ENCODE measurements around the gene KCNQ1. TPM values are rescaled to one million over a fixed set of nuclear protein-coding genes. Genes with fewer than 3 reads are reported as not detected.

Gene KCNQ1
- total and polyA plus RNA-seq, 9 of the 15 experiments (the other 6 are each of a cell fraction or from before 2014, with no cell fraction given): 0.44 TPM; not detected in 8

- TF ChIP-seq XRCC3 (IDR thresholded peaks at IDR 0.05): no peak
- no peak for TF ChIP-seq POLR2G (IDR thresholded peaks at IDR 0.05; ENCODE audit: low read depth, low read length)
- TF ChIP-seq LEF1 (IDR thresholded peaks at IDR 0.05): no peak
- TF ChIP-seq, protein P1, sequence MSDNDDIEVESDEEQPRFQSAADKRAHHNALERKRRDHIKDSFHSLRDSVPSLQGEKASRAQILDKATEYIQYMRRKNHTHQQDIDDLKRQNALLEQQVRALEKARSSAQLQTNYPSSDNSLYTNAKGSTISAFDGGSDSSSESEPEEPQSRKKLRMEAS (CRISPR knock-in tag; IDR thresholded peaks at IDR 0.05): 0 out of 2 replicates have a peak, but pooled peaks have one; percentile 17
- TF ChIP-seq MCM5 (IDR thresholded peaks at IDR 0.05; ENCODE audit: low read depth): no peak
- no peak for FAIRE-seq
- Histone ChIP-seq H3K4me2 (ENCODE audit: insufficient read depth, low read length) (no peak overlapping the region), H2AFZ (ENCODE audit: low read depth, low read length) (no peak overlapping the region), H3K36me3 (ENCODE audit: control insufficient read depth, insufficient read depth, low read length) (no peaks in the 10 kb centered on the region), H3K9me3 (replicated peaks; ENCODE audit: control insufficient read depth, insufficient read depth, low read depth, low read length) (no peaks in the 10 kb centered on the region), H3K4me1 (replicated peaks in 1 of 2; ENCODE audit: control insufficient read depth in 2 of 2, insufficient read depth in 2 of 2, low read length in 2 of 2) (peaks cover 0 to 23% of the 10 kb centered on the region in 2 experiments; a peak in 2 of 5 replicates), H3K27ac (ENCODE audit: extremely low read depth, low read depth, low read length) (no peak overlapping the region), H3K27me3 (ENCODE audit: control insufficient read depth in 2 of 2, insufficient read depth in 2 of 2, low read length in 2 of 2) (peaks cover 17 to 74% of the 10 kb centered on the region in 2 experiments; a peak in 4 of 5 replicates), H3K4me3 (no peak overlapping the region), H3K9ac (ENCODE audit: insufficient read depth in 1 of 2, low read depth in 2 of 2, low read length in 2 of 2) (no peak overlapping the region), H4K20me1 (replicated peaks; ENCODE audit: control insufficient read depth, insufficient read depth, low read length) (no peaks in the 10 kb centered on the region), H3K9me1 (ENCODE audit: control insufficient read depth, insufficient read depth, low read length) (peaks cover 2% of the 10 kb centered on the region), H3K79me2 (ENCODE audit: control insufficient read depth, insufficient read depth, low read length) (no peaks in the 10 kb centered on the region)
- 3% methylated on average over 5 of the region's 7 CpGs for WGBS (ENCODE audit: insufficient coverage, low coverage, missing lambda C conversion rate)
- intact Hi-C loops (cut with micrococcal nuclease) (no loop called here), in situ Hi-C loops (cut with MboI) (no loop called here)
- no TSS peak for BruUV-seq (replicated peaks)
- POLR2A ChIA-PET: no interaction called here
- CTCF ChIA-PET (ENCODE audit: low intra/inter-chr PET ratio): no interaction called here
- peak in 1 of 4 experiments; percentile 1 for DNase-seq (ENCODE audit: extremely low read depth in 1 of 4, low spot score in 3 of 4)
- ATAC-seq: no peak
Observed at GRCh38 chr11:2467695-2468055, 22.9 kb downstream of the KCNQ1 start.
